NT2/D1 (cell line): ENCODE results near the gene PHACTR3.

Source experiments
- DNase-seq: peaks from one replicate; pipeline ENCODE4 v3.0.0-alpha.2; 2011; ENCODE audit warnings: low read depth, low spot score
- H3K27me3 ChIP-seq: 2 replicates; pipeline ENCODE4 v1.6.0; 2011; ENCODE audit warnings: mild to moderate bottlenecking; ENCODE audit not compliant: insufficient read length, insufficient read depth
- H3K36me3 ChIP-seq: 2 replicates; pipeline ENCODE4 v1.6.1; 2011; ENCODE audit warnings: mild to moderate bottlenecking, low read length, mixed read lengths; ENCODE audit not compliant: insufficient read depth, insufficient read length
- H3K4me1 ChIP-seq: 2 replicates; pipeline ENCODE4 v1.5.1; 2011; ENCODE audit not compliant: insufficient read depth, insufficient read length
- H3K4me3 ChIP-seq: 2 replicates; pipeline ENCODE4 v1.5.1; 2011; ENCODE audit warnings: low read depth; ENCODE audit not compliant: insufficient read length
- H3K9ac ChIP-seq: 2 replicates; pipeline ENCODE4 v1.6.0; 2011; ENCODE audit warnings: low read depth; ENCODE audit not compliant: insufficient read length
- H3K9me3 ChIP-seq: 2 replicates; pipeline ENCODE4 v1.5.1; 2011; ENCODE audit warnings: mild to moderate bottlenecking, low read length; ENCODE audit not compliant: insufficient read depth
- SUZ12 ChIP-seq: IDR thresholded peaks from 2 replicates; pipeline ENCODE4 v1.6.1; 2011; ENCODE audit not compliant: insufficient read length, insufficient read depth; ENCODE audit errors: extremely low read depth
- YY1 ChIP-seq: IDR thresholded peaks from 2 replicates; pipeline ENCODE4 v1.6.1; 2011; ENCODE audit not compliant: insufficient read length, insufficient read depth
- ZNF274 ChIP-seq: IDR thresholded peaks from 2 replicates; pipeline ENCODE4 v1.6.1; 2011; ENCODE audit warnings: mild to moderate bottlenecking, low read depth, low read length

Gene PHACTR3

DNA sequence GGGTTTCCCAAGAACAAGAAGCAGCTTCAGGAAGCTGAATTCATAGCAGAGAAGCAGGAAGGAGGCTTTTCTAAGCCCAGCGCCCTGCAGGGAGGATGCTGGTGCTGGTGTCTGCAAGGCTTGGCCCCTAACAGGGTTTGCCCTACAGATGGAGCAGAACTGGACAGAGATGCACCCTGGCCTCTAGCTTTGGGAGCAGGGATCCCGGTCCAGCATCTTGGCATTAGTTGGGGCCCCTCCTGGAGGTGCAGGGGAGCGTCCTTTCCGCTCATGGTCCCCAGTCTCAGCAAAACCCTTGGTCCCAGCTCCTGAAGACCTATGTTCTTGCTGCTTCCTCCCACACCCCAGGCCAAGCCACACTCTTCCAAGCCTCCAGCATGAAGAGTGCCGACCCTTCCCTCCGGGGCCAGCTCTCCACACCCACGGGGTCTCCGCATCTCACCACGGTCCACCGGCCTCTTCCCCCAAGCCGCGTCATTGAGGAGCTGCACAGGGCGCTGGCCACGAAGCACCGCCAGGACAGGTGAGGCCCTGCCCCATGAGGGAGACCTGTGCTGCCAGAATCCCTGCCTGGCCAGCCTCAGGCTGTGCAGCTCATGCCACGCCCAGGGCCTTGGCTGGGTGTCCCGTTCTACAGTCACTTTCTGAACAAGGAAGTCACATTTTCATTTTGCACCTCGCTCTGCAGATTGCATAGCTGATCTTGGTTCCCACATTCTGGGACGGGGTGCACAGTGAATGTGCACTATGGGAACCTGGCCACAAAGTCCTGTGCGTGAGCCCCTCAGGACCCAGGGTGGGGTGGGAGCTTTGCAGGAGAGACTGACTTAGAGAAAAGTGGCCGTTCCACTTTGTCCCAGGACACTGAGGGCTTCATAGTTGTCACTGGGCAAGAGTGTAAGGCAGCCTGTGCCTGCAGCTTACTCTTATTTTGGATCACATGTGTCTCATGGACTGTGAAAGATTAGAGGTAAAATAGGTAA is 168.9 kb downstream of the PHACTR3 start:
- Histone ChIP-seq H3K36me3 (no peaks in the 10 kb centered on the region), H3K9ac (no peak overlapping the region), H3K4me3 (no peak overlapping the region), H3K4me1 (no peaks in the 10 kb centered on the region), H3K9me3 (no peaks in the 10 kb centered on the region), H3K27me3 (peaks cover 5% of the 10 kb centered on the region)
- no peak for DNase-seq
- TF ChIP-seq ZNF274: no peak

DNA sequence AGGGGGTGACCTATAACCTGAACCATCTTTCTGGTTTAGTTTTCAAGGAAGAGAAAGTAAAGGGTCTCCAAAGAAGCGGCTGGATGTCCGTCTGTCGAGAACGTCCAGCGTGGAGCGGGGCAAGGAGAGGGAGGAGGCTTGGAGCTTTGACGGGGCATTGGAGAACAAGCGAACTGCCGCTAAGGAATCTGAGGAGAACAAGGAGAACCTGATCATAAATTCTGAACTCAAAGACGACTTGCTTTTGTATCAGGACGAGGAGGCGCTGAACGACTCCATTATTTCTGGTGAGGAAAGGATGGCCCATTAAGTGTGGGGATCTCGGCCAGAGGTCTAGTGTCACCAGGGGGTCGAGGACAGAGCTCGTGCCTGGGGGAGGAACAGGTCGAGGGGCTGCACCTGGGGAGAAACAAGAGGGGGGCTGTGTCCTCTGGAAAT is 169.9 kb downstream of the PHACTR3 start:
- Histone ChIP-seq H3K9me3 (no peaks in the 10 kb centered on the region), H3K9ac (no peak overlapping the region), H3K27me3 (peaks cover 4% of the 10 kb centered on the region), H3K4me1 (no peaks in the 10 kb centered on the region), H3K4me3 (no peak overlapping the region), H3K36me3 (no peaks in the 10 kb centered on the region)
- no peak for DNase-seq
- no peak for TF ChIP-seq YY1
- TF ChIP-seq ZNF274: no peak
- TF ChIP-seq SUZ12: no peak

GRCh38 chr20:59774921-59775686 is 170.8 kb downstream of the PHACTR3 start:
- DNase-seq: no peak
- H3K36me3 ChIP-seq: no peaks in the 10 kb centered on the region
- H3K4me1 ChIP-seq: no peaks in the 10 kb centered on the region
- no peaks in the 10 kb centered on the region for H3K9me3 ChIP-seq
- H3K27me3 ChIP-seq: peaks cover 7% of the 10 kb centered on the region
- H3K9ac ChIP-seq: no peak overlapping the region
- no peak for TF ChIP-seq YY1
- no peak for TF ChIP-seq ZNF274
- no peak for TF ChIP-seq SUZ12
- no peak overlapping the region for H3K4me3 ChIP-seq

GRCh38 chr20:59775687-59776055 is 171.3 kb downstream of the PHACTR3 start:
- H3K36me3 ChIP-seq: no peaks in the 10 kb centered on the region
- H3K4me3 ChIP-seq: no peak overlapping the region
- H3K9me3 ChIP-seq: no peaks in the 10 kb centered on the region
- peaks cover 9% of the 10 kb centered on the region for H3K27me3 ChIP-seq
- no peak for DNase-seq
- H3K9ac ChIP-seq: no peak overlapping the region
- no peaks in the 10 kb centered on the region for H3K4me1 ChIP-seq
- no peak for TF ChIP-seq YY1
- no peak for TF ChIP-seq SUZ12
- no peak for TF ChIP-seq ZNF274

GRCh38 chr20:59776059-59776603 is 171.8 kb downstream of the PHACTR3 start:
- Histone ChIP-seq H3K4me3 (no peak overlapping the region), H3K9ac (no peak overlapping the region), H3K36me3 (no peaks in the 10 kb centered on the region), H3K4me1 (no peaks in the 10 kb centered on the region), H3K9me3 (no peaks in the 10 kb centered on the region), H3K27me3 (peaks cover 9% of the 10 kb centered on the region)
- no peak for DNase-seq
- no peak for TF ChIP-seq YY1
- TF ChIP-seq ZNF274: no peak
- no peak for TF ChIP-seq SUZ12

- TF ChIP-seq SUZ12 (no peak), ZNF274 (no peak), YY1 (no peak)
- Histone ChIP-seq H3K4me1 (no peaks in the 10 kb centered on the region), H3K9ac (no peak overlapping the region), H3K9me3 (no peaks in the 10 kb centered on the region), H3K36me3 (no peaks in the 10 kb centered on the region), H3K27me3 (peaks cover 9% of the 10 kb centered on the region), H3K4me3 (no peak overlapping the region)
- no peak for DNase-seq
These were observed 172.4 kb downstream of the PHACTR3 start for GRCh38 chr20:59776626-59777330.
